ENCODE measurements around the gene CCDC12. TPM values are rescaled to one million over a fixed set of nuclear protein-coding genes. Genes with fewer than 3 reads are reported as not detected.

CCDC12 gene
- total RNA-seq, 4 donors from 2014 or later = 64.6 to 101 (median 82.5) TPM

DNA sequence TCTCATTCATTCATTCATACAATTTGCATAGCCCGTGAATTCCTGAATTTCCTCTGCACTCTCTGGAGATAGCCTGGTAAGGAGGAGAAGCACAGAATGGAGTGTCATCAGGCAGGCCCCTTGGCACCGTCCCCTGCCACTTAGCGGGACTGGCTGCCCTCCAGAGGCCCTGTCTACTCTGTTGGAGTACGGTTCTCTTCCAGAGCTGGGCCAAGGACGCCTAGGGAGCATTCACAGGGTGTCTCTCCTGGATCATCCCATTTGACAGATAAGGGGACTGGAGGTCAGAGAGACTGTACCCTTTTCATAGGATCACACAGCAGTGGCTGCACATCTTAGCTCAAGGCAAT lies 51.0 kb downstream of the CCDC12 start:
- H3K4me3 ChIP-seq (ENCODE audit: low read depth, poor library complexity, severe bottlenecking) = no peak overlapping the region
- no peak for TF ChIP-seq POLR2A (IDR thresholded peaks at IDR 0.05)
- TF ChIP-seq, protein P1, sequence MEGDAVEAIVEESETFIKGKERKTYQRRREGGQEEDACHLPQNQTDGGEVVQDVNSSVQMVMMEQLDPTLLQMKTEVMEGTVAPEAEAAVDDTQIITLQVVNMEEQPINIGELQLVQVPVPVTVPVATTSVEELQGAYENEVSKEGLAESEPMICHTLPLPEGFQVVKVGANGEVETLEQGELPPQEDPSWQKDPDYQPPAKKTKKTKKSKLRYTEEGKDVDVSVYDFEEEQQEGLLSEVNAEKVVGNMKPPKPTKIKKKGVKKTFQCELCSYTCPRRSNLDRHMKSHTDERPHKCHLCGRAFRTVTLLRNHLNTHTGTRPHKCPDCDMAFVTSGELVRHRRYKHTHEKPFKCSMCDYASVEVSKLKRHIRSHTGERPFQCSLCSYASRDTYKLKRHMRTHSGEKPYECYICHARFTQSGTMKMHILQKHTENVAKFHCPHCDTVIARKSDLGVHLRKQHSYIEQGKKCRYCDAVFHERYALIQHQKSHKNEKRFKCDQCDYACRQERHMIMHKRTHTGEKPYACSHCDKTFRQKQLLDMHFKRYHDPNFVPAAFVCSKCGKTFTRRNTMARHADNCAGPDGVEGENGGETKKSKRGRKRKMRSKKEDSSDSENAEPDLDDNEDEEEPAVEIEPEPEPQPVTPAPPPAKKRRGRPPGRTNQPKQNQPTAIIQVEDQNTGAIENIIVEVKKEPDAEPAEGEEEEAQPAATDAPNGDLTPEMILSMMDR (IDR thresholded peaks at IDR 0.05) = no peak
- intact Hi-C loops (cut with DNase I; ENCODE audit: low total_unique reads) = loop anchor here (5.0 kb wide), 1 partner anchor 77 kb away; no protein-coding TSS in a partner anchor
- DNase-seq (ENCODE audit: low spot score in 2 of 2) = no peak
- WGBS, 2 donors = 52 to 62% methylated on average over 5 of the region's 5 CpGs

DNA sequence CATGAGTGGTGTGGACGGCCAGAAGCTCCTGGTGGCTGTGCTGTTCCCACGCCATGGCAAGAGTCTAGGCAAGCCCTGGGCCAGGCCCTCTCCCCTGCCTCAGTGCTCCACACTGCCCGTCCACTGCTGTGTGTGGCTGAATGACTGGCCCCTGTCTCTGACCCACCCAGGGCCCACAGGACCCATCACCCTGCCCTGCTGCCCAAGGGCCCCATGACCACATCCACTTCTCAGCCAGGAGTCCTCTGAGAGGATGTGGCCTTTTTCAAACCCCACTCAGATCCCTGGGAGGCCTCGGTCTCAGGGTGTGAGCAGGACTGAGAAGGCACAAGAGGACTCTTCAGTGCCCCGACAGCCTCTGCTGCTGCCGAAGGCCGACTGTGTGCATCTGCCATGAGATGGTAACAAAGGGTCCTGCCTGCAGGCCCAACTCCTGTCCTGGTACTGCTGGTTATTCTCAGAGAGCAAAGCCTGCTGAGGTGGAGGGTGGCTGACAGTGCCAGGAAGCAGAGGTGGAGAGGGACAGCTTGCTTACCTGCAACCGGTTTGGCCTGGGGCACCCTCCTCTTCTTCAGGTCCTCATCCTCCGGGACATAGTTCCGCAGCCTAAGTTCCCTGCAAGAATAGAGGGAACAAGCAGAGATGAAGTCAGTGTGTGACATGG lies 51.5 kb downstream of the CCDC12 start:
- H3K4me3 ChIP-seq (ENCODE audit: low read depth, poor library complexity, severe bottlenecking) = no peak overlapping the region
- TF ChIP-seq POLR2A (IDR thresholded peaks at IDR 0.05) = no peak
- TF ChIP-seq, protein P1 (IDR thresholded peaks at IDR 0.05) = no peak
- DNase-seq (ENCODE audit: low spot score in 2 of 2) = no peak
- intact Hi-C loops (cut with DNase I; ENCODE audit: low total_unique reads) = loop anchor here (5.0 kb wide), 1 partner anchor 77 kb away; no protein-coding TSS in a partner anchor
- WGBS, 2 donors = 90 to 91% methylated on average over 10 of the region's 10 CpGs

DNA sequence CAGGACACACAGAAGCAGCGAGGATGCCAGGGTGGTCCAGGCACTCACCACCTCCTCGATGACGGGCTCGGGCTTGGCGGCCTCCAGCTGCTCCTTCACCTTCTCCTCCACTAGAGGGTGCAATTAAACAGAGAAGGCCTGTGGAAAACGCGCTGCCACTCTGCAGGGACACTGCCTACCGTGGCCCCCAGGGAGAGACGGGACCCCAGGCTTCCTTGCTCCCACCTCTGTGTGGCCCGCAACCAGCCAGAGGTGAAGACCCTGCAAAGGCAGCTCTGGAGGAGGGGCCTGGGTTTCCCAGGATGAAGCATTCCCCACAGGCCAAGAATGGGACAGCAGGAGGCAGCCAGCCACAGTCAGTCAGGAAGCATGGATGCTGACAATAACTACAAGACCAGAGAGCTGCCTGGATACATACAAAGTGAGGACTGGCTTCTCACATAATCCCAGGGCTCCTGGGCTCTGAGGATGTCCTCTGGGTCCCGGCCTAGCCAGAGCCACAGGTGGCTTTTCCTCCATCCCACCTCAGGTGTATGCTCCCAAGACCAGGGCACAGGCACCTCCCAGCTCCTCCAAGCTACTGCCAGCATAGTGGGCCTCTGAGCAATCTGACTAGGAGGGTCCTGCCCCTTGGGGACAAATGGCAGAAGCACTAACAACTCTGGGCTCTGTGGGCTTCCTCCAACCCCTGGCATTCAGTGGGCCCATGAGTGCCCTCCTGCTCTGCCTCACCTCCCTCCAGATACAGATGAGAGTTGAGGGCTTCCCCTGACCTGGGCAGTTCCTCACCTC lies 52.8 kb downstream of the CCDC12 start:
- DNase-seq (ENCODE audit: low spot score in 2 of 2) = no peak
- TF ChIP-seq, protein P1 (IDR thresholded peaks at IDR 0.05) = no peak
- no peak for TF ChIP-seq POLR2A (IDR thresholded peaks at IDR 0.05)
- intact Hi-C loops (cut with DNase I; ENCODE audit: low total_unique reads) = no loop called here
- H3K4me3 ChIP-seq (ENCODE audit: low read depth, poor library complexity, severe bottlenecking) = no peak overlapping the region
- 61 to 67% methylated on average over 9 to 11 of the region's 11 CpGs for WGBS, 2 donors

DNA sequence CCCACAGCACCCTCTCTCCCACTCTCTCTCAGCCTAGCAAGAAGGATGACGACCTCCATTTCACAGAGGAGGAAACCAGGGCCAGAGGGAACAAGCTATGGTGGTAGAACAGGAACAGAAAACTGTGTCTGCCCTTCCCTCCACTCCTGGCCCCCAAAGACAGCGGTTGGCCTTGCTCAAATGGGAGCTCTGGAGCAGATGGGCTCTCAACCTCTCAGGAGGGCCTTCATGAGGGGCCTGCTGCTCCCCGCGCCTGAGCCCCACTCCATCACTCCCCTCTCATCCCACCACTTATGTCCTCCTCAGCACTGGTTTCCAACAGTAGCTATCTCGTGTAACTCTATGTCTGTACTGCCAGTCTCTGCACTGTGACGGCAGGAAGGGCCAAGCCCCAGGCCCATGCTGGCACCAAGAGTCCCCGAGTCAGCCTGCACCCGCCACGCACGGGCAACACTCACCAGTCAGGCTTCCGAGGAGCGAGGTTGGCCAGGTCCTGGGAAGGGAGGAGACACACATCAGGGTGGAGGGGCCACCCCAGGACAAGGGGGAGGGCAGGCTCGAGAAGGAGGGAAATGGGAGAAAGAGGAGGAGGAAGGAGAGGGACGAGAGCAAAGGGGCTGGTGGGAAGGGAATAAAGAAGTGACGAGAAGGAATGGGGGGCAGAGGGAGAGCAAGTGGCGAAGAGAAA lies 53.5 kb downstream of the CCDC12 start:
- intact Hi-C loops (cut with DNase I; ENCODE audit: low total_unique reads) = no loop called here
- no peak overlapping the region for H3K4me3 ChIP-seq (ENCODE audit: low read depth, poor library complexity, severe bottlenecking)
- 83 to 93% methylated on average over 16 of the region's 16 CpGs for WGBS, 2 donors
- no peak for TF ChIP-seq POLR2A (IDR thresholded peaks at IDR 0.05)
- TF ChIP-seq, protein P1 (IDR thresholded peaks at IDR 0.05) = no peak
- no peak for DNase-seq (ENCODE audit: low spot score in 2 of 2)

DNA sequence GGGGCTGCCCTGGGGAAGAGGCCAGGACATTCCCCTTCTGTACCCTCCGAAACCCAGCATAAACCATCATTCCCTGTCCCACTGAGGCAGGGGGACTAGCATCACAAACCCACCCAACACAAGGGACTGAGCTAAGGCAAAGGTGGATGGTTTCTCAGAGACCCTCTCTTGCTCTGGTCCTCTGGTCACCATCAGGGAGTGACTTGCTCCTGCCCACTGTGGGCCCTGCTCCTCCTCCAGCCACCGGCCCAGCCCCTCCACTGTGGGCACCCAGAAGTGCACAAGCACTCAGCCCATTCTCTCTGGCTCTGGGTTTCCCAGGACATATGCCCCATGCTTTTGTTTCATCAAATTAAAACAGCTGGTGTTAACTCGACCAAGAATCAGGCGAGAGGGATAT lies 54.1 kb downstream of the CCDC12 start:
- intact Hi-C loops (cut with DNase I; ENCODE audit: low total_unique reads) = no loop called here
- WGBS, 2 donors = 96% methylated on average over 4 of the region's 4 CpGs
- no peak for DNase-seq (ENCODE audit: low spot score in 2 of 2)
- TF ChIP-seq, protein P1 (IDR thresholded peaks at IDR 0.05) = no peak
- no peak for TF ChIP-seq POLR2A (IDR thresholded peaks at IDR 0.05)
- no peak overlapping the region for H3K4me3 ChIP-seq (ENCODE audit: low read depth, poor library complexity, severe bottlenecking)

All from lower leg skin (tissue), 4 donors.